Breast epithelium (tissue), 4 donors: Measurements from ENCODE around the gene PRKCD. TPM values are rescaled to one million over a fixed set of nuclear protein-coding genes. Genes with fewer than 3 reads are reported as not detected.

Source experiments
- DNase-seq, 2 donors: peaks; one replicate each; pipeline ENCODE4 v3.0.0-alpha.2; 2019; ENCODE audit warnings: low spot score in 2 of 2
- H3K27ac ChIP-seq, 2 donors: fragments of 200-600 bp; sonication (generic) in 1 of 2; one replicate each; pipeline ENCODE4 v1.5.1; 2016 to 2019; ENCODE audit warnings: mild to moderate bottlenecking in 1 of 2
- H3K27me3 ChIP-seq, 2 donors: fragments of 200-600 bp; sonication (generic) in 1 of 2; one replicate each; pipeline versions ENCODE4 v1.5.1 to v1.6.0; 2017 to 2019; ENCODE audit warnings: control low read depth in 1 of 2, mild to moderate bottlenecking in 1 of 2
- H3K36me3 ChIP-seq: fragments of 200-600 bp; one replicate; pipeline ENCODE4 v1.5.1; 2019
- H3K4me1 ChIP-seq, 2 donors: fragments of 200-600 bp; sonication (generic); one replicate each; pipeline ENCODE4 v1.5.1; 2016 to 2019; ENCODE audit warnings: control low read depth in 1 of 2
- H3K4me3 ChIP-seq, 3 donors: fragments of 200-600 bp; sonication (generic); 1 replicate in 2 of 3; 2 replicates in 1 of 3; pipeline ENCODE4 v1.5.1; 2016 to 2019; ENCODE audit warnings: mild to moderate bottlenecking in 3 of 3, moderate library complexity in 2 of 3
- H3K9me3 ChIP-seq, 2 donors: fragments of 200-600 bp; sonication (generic) in 1 of 2; one replicate each; pipeline ENCODE4 v1.5.1; 2016 to 2019; ENCODE audit warnings: control low read depth in 1 of 2
- CTCF ChIP-seq, 3 donors: fragments of 450-650 bp; IDR thresholded peaks; one replicate each; pipeline ENCODE4 v1.5.1; 2016 to 2017; ENCODE audit warnings: antibody characterized with exemption in 3 of 3, mild to moderate bottlenecking in 3 of 3, moderate library complexity in 3 of 3
- POLR2A ChIP-seq: fragments of 450-650 bp; IDR thresholded peaks from one replicate; pipeline ENCODE4 v1.6.1; 2016; ENCODE audit warnings: antibody characterized with exemption, mild to moderate bottlenecking, moderate library complexity
- POLR2AphosphoS5 ChIP-seq, 3 donors: sonication (generic); formaldehyde crosslinking; IDR thresholded peaks; one replicate each; pipeline ENCODE4 v1.6.1; 2017; ENCODE audit warnings: antibody characterized with exemption in 3 of 3
- intact Hi-C: fragments of 100-400 bp; cut with DNase I; formaldehyde crosslinking; loops from one replicate; pipeline ENCODE4 v1.15.1; 2023; ENCODE audit warnings: low total_unique reads
- total RNA-seq, 3 donors: library from RNA; depleted of rRNA; stranded (reverse); fragments of >200 nt; gene quantifications; one replicate each; pipeline ENCODE4 v1.1.0, GENCODE V29; 2016

The PRKCD gene
- total RNA-seq, 3 donors from 2014 or later = 14.0 to 36.8 (median 15.1) TPM

- H3K27me3 ChIP-seq = no peaks in the 10 kb centered on the region
- H3K4me1 ChIP-seq = no peaks in the 10 kb centered on the region
- H3K9me3 ChIP-seq = no peaks in the 10 kb centered on the region
- intact Hi-C loops = loop anchor here (5.0 kb wide), 1 partner anchor 1284 kb away; no protein-coding TSS in a partner anchor
- H3K27ac ChIP-seq = peak overlapping the region in 1 of 2 donors; percentile 56
- H3K4me3 ChIP-seq = no peak overlapping the region
- no peak for TF ChIP-seq CTCF (IDR thresholded peaks at IDR 0.05)
- no peak for TF ChIP-seq POLR2A
- no peak for TF ChIP-seq POLR2AphosphoS5 (IDR thresholded peaks at IDR 0.05)
- DNase-seq = no peak
- H3K36me3 ChIP-seq = no peaks in the 10 kb centered on the region
Observed at GRCh38 chr3:53236112-53236841, 75.3 kb downstream of the PRKCD start.

DNA sequence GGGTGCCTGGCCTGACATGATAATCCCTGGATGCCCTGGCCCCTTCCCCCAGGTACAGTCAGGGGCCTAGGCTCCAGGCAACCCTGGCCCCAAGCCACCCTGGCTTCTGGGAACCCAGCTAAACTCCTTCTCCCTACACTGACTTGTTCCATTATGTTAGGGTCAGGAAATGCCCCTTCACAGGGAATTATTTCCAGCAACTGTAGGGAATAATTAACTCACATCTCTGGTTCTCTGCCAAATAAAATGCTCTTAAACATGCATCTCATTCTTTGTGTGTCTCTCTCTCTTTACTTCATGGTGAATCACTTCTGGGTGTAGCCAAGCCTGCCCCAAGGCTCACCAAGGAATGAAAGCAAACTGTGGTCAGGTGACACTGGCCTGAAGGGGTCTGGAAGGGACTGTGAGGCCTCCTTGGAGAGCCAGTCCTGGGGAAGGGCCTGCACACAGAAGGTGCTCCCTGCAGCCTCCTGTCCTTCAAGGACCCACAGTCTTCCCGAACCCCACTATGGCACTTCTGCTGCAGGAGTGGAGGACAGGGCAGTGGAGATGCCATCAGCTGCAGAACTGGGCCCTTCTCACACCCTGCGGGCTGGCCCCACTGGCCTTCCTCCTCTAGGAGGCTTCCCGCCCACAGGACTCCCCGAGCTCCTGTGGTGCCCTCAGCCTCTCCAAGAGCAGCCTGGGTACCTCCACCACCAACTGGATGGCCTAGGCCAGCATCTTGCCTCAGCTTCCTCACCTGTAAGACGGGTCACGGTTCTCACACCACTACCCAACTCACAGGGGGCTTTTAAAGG is 77.2 kb downstream of the PRKCD start:
- Histone ChIP-seq H3K36me3 (no peaks in the 10 kb centered on the region), H3K27me3 (no peaks in the 10 kb centered on the region), H3K4me1 (no peaks in the 10 kb centered on the region), H3K4me3 (no peak overlapping the region), H3K9me3 (no peaks in the 10 kb centered on the region), H3K27ac (peak overlapping the region; percentile 52 to 60)
- intact Hi-C loops = loop anchor here (5.0 kb wide), 1 partner anchor 1286 kb away; no protein-coding TSS in a partner anchor
- TF ChIP-seq POLR2AphosphoS5 (IDR thresholded peaks at IDR 0.05) = no peak
- no peak for TF ChIP-seq POLR2A
- TF ChIP-seq CTCF (IDR thresholded peaks at IDR 0.05) = no peak
- DNase-seq = peak in 1 of 2 donors; percentile 35

GRCh38 chr3:53238886-53239285 is 77.9 kb downstream of the PRKCD start:
- H3K4me1 ChIP-seq = no peaks in the 10 kb centered on the region
- intact Hi-C loops = loop anchor here (5.0 kb wide), 1 partner anchor 1287 kb away; no protein-coding TSS in a partner anchor
- no peaks in the 10 kb centered on the region for H3K9me3 ChIP-seq
- no peak overlapping the region for H3K4me3 ChIP-seq
- DNase-seq = no peak
- TF ChIP-seq POLR2AphosphoS5 (IDR thresholded peaks at IDR 0.05) (no peak), CTCF (IDR thresholded peaks at IDR 0.05) (no peak), POLR2A (no peak)
- H3K36me3 ChIP-seq = no peaks in the 10 kb centered on the region
- H3K27me3 ChIP-seq = no peaks in the 10 kb centered on the region
- peak overlapping the region; percentile 52 to 60 for H3K27ac ChIP-seq

DNA sequence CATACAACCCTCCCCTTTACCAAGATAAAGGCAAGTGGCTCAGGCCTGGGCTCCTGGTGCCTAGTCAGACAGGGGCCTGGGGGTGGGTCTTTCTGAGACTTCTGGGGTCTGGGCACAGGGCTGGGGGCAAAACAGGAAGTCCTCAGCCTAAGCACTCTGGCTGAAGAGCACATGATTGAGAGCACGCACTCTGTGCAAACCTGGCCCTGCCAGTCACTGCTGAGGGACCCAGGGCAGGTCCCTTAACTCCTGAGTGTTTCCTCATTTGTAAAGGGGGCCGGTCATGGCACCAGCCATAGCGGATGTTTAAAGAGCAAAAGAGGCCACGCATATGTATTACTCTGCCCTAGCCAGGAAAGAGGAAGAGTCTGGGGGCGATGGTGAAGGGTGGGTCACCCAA is 78.8 kb downstream of the PRKCD start:
- Histone ChIP-seq H3K36me3 (no peaks in the 10 kb centered on the region), H3K9me3 (no peaks in the 10 kb centered on the region), H3K4me3 (no peak overlapping the region), H3K27me3 (no peaks in the 10 kb centered on the region), H3K4me1 (no peaks in the 10 kb centered on the region), H3K27ac (peak overlapping the region in 1 of 2 donors; percentile 27)
- DNase-seq = no peak
- TF ChIP-seq POLR2AphosphoS5 (IDR thresholded peaks at IDR 0.05) (no peak), CTCF (IDR thresholded peaks at IDR 0.05) (no peak), POLR2A (no peak)
- intact Hi-C loops = loop anchor here (5.0 kb wide), 1 partner anchor 1287 kb away; no protein-coding TSS in a partner anchor
